Measurements from ENCODE around the gene FAM117B.
"Not testable (repeated sequence)": the region's sequence is repeated elsewhere in the genome, so short reads cannot be mapped to it uniquely, and the experiment has no call there.

Gene FAM117B

GRCh38 chr2:202639231-202639630 is 4.5 kb downstream of the FAM117B start:
- DNase-seq = no peak

DNA sequence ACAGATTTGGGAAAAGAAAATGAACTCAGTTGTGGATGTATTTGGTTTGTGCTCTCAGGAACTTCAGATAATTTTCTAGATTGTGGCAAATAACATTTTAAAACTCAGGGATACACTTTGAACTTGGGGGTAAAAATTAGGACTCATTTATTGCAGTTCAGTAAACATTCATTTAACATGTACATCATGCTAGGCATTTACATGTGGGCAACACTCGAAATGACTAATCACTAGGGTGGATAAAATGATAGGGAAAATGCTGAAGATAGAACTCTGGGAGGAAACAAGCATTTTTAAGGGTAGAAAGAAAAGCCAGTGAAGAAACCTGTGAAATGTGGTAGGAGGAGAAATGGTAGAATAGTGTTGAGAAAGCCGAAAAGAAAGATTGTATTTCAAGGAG is 7.8 kb downstream of the FAM117B start:
- no peak for DNase-seq

DNA sequence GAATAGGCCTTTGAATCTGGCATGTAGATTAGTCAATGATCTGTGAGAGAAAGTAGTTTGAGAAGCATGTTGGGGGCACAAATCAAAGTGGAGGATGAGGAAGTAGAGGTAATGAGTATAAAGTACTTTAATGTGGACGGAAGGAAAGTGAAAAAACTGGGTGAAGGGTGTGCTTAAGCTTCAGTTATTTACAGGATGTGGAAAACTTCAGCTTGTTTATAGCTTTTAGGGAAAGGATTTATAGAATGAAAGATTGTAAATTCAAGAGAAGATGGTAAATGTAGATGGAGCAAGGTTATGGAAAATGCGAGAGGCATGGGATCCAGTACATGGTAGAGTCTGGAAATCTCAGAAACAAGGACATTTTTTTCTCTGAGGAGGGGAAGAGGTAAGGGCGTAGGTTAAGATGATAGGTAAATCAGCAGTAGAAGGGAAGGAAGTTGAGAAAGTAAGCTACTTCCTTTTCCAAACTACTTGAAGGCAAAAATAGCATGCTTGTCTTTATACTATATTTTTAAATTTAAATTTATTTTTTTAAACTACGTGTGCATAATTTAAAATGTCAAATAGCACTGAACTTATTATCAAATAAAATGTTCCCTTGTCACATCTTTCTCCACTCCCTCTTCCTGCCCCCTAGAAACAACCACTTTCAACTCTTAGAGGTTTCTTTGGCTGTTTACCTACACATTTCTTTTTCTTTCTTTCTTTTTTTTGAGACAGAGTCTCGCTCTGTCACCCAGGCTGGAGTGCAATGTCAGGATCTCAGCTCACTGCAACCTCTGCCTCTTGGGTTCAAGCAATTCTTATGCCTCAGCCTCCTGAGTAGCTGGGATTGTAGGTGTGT is 8.5 kb downstream of the FAM117B start:
- DNase-seq = no peak

DNA sequence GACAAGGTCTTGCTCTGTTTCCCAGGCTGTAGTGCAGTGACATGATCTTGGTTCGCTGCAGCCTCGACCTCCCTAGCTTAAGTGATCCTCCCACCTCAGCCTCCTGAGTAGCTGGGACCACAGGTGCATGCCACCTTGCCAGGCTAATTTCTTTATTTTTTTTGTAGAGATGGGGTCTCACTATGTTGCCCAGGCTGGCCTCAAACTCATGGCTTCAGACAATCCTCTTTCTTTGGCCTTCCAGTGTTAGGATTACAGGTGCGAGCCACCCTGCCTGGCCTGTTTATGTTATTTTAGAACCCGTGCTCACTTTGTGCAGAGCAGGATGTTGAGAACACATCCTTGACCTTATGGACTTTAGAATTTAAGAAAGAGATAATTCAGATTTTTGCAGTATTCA is 17.4 kb downstream of the FAM117B start:
- DNase-seq = no peak

DNA sequence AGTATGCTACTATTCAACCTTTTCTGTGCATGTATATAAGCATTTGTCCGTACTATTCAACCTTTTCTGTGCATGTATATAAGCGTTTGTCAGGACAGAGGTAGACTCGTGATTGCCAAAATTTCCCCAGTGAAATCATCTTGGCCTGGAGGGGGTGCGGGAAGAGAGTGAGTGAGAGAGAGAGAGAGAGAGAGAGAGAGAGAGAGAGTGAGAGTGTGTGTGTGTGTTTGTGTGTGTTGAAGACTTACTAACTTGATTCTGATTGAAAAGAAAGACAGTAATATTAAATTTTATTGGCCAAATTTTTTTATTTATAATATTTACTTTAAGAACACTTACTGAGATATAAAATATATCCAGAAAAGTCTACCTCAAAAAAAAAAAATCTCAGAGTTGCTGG is 19.1 kb downstream of the FAM117B start:
- DNase-seq = no peak

- DNase-seq = no peak
Observed at GRCh38 chr2:202657876-202658275, 23.1 kb downstream of the FAM117B start.

GRCh38 chr2:202660796-202661195 is 26.0 kb downstream of the FAM117B start:
- no peak for DNase-seq

DNA sequence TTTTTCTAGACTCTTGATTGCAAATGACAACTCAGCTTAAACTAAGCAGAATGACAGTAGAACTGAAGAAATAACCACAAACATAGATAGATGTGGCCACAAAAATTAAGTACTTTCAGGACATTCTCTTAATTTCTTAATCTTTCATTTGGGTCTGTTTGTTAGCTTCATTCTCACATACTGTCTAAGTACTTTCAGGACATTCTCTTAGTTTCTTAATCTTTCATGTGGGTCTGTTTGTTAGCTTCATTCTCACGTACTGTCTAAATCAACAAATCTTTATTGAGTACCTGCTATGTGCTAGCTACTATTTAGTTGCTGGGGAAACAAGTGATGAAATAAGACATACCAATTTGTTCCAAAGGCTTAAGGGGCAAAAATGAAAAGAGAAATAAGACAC is 35.1 kb downstream of the FAM117B start:
- DNase-seq = no peak

- no peak for DNase-seq
Observed at GRCh38 chr2:202671317-202672035, 36.7 kb downstream of the FAM117B start.

DNA sequence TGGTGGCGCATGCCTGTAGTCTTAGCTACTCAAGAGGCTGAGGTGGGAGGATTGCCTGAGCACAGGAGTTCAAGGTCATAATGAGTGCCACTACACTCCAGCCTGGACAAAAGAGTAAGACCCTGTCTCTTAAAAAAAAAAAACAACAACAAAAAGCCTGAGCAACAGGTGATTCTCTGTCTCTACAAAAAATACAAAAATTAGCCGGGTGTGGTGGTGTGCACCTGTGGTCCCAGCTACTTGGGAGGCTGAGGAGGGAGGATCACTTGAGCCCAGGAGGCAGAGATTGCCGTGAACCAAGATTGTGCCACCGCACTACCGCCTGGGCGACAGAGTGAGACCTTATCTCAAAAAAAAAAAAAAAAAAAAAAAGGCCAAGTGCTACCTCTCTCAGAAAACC is 40.3 kb downstream of the FAM117B start:
- not testable (repeated sequence) for DNase-seq

DNA sequence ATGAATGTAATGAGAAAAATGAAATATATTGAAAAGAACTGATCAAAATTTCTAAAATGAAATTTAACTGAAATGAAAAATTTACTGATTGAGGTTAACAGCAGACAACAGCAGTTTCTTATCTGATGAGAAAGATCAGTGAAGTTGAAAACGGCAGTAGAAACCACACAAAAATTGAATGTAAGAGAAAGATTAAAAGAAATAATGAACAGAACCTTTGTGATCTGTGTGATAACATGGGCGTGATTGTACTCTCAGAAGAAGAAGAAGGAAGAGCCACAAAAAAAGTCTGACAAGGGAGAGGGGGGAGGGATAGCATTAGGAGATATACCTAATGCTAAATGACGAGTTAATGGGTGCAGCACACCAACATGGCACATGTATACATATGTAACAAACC is 45.2 kb downstream of the FAM117B start:
- DNase-seq = no peak

DNA sequence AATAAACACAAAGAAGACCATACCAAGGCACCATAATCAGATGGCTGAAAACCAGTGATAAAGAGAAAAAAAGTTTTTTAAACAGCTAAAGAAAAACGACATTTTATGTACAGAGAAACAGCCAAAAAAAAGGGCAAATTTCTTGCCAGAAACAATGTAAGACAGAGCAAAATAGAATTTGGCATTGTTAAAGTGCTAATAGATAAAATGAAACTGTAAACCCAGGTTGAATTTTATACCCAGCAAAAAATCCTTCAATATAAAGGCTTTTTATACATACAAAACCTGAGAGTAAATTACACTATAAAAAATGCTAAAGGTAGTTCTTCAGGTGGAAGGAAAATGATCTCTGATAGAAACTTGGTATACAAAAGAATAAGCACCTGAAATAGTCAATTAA is 45.7 kb downstream of the FAM117B start:
- no peak for DNase-seq

GRCh38 chr2:202681688-202682205 is 47.0 kb downstream of the FAM117B start:
- DNase-seq = no peak

GRCh38 chr2:202682274-202682673 is 47.5 kb downstream of the FAM117B start:
- no peak for DNase-seq

GRCh38 chr2:202687276-202687675 is 52.5 kb downstream of the FAM117B start:
- no peak for DNase-seq

- no peak for DNase-seq
Observed at GRCh38 chr2:202689459-202689858, 54.7 kb downstream of the FAM117B start.

DNA sequence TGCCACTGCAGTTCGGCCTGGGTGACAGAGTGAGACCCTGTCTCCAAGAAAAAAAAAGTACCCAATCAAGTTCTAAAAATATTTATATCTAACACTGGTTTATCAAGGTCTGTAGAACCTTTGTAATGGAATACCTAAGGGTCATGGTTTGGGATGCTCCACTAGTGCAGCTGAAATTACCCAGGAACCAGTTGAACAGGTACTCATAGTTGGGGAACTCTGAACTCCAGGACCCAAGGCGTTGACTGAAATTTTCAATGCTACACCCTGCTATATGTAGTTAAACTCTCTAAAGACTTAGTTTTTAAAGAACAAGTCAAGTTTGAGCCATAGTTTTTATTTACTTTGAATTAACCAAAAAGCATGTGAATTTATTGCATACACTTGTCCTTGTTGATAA is 55.1 kb downstream of the FAM117B start:
- DNase-seq = no peak

DNA sequence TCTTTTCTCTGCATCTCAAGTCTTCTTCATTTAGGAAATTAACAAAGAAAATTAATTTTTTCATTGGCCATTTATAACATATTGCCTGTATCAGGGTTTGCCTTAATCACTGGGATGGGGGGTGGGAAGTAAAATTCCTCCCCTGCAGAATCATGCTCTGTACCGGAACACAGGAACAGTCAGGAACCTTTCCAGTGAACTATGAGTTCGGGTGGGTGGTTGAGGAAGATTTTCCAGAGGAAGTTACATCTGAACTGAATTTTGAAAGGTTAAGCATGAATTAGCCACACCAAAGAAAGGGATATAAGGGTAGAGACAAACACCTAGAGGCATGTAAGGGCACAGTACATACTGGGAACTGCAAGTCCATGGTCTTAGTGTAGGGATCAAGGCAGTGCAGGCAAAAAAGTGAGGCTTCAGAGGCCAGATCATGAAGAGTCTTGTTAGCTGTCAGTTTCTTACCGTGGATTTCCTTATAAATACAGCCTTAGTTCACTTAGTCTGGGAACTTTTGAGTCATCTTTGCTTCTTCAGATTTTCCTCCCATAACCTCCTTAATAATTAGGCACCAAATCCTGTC is 55.6 kb downstream of the FAM117B start:
- DNase-seq = no peak

- DNase-seq = no peak
Observed at GRCh38 chr2:202693503-202693902, 58.7 kb downstream of the FAM117B start.

DNA sequence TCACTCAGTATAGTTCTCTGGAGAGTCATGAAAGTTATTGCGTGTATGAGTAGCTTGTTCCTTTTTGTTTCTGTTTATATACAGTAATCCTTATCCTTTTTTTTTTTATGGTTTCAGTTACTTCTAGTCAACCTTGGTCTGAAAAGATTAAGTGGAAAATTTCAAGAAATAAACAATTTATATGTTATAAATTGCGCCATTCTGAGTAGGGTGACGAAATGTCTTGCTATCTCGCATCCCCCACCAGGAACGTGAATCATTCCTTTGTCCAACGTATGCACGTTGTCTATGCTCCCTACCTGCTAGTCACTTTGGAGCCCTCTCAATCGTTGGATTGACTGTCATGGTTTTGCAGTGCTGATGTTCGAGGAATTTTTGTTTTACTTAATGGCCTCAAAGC is 60.4 kb downstream of the FAM117B start:
- DNase-seq = no peak

DNA sequence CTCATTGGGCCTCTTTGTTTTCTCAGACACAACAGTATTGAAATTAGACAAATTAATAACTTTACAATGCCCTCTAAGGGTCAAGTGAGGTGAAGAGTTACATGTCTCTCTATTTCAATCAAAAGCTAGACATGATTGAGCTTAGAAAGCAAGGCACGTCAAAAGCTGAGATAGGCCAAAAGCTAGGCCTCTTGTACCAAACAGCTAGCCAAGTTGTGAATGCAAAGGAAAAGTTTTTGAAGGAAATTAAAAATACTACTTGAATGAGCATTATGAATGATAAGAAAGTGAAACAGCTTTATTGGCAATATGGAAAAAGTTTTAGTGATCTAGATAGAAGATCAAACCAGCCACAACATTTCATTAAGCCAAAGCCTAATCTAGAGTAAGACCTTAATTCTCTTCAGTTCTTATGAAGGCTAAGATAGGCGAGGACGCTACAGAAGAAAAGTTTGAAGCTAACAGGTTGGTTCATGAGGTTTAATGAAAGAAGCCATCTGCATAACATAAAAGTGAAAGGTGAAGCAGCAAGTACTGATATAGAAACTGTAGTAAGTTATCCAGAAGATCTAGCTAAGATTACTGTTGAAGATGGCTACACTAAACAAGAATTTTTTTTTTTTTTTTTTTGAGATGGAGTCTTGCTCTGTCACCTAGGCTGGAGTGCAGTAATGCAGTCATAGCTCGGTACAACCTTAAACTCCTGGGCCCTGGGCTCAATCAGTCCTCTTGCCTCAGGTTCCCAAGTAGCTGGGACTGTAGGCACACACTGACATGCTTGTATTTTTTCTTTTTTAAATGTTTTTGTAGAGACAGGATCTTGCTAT is 65.5 kb downstream of the FAM117B start:
- DNase-seq = no peak

GRCh38 chr2:202703091-202703490 is 68.3 kb downstream of the FAM117B start:
- DNase-seq = no peak

DNA sequence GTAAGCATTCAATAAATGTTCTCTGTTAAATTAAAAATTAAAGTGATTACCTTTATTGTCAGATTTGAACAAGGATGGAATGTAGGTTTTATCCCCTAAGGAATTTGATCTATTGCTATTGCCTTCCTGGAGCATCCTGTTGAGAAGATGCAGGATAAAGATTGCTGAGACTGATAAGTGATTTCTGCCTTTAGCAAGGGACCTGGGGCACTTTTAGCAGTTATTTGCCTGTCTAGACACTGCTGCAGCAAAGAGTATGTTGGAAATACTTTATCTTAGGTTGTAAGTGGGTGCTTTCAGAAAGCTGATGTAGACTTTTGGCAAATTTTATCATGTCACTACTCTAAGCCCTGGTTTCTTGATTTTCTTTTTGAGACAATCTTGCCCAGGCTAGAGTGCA is 69.5 kb downstream of the FAM117B start:
- no peak for DNase-seq

Data from activated CD4-positive, alpha-beta T cell treated with anti-CD3 and anti-CD28 coated beads, Interleukin-2, amount 50 U/mL, for 1 hour (primary cell).